Measurements from ENCODE around the gene FKBP6.
"Not testable (repeated sequence)": the region's sequence is repeated elsewhere in the genome, so short reads cannot be mapped to it uniquely, and the experiment has no call there.

Gene FKBP6

DNA sequence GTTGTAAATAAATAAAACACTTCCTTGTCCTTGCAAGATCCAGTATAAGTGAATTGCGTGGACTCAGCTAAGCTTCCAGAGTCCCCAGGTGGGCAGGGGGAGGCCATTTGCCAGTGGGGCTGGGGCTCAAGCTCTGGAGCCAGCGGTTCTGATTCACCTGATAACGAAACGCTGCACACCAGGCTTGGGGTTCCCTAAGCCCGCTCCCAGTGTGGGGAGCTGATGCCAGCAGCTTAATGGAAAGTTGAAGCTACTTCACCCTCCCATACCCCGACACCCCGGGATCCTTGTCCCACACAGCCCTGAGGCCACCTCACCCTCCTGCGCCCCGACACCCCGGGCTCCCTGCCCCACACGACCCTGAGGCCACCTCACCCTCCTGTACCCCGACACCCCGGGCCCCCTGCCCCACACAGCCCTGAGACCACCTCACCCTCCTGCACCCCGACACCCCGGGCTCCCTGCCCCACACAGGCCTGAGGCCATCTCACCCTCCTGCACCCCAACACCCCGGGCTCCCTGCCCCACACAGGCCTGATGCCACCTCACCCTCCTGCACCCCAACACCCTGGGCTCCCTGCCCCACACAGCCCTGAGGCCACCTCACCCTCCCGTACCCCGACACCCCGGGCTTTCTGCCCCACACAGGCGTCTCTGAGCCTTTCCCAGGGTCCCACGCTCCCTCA is 30.8 kb downstream of the FKBP6 start:
- no peak for DNase-seq

GRCh38 chr7:73359306-73359705 is 31.3 kb downstream of the FKBP6 start:
- no peak for DNase-seq

DNA sequence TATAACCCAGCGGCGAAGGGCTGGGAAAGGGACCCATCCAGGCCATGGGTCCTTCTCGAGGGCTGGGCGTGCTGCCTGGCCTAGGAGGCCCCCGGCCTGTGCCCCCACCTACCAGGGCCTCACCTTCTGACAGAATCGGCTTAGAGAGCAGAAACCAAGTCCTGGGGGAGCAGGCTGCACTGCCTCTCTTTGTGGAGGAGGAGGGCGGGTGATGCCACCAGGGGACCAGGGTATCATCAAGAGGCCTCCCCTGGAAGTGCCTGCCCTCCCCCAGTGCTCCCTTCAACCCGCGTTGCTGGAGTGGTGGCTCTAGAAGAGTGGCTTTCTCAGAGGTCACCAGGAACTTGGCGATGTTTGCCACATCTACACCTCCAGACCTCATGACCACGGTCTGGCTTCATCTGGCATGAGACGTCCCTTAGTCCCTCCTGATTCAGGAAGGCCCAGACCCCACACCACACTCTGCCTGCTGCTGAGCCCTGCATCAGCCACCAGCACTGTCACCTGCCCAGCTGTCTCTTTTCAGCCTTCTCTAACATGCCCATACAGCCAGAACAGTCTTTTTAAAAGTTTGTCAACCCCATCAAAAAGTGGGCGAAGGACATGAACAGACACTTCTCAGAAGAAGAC is 31.9 kb downstream of the FKBP6 start:
- no peak for DNase-seq

DNA sequence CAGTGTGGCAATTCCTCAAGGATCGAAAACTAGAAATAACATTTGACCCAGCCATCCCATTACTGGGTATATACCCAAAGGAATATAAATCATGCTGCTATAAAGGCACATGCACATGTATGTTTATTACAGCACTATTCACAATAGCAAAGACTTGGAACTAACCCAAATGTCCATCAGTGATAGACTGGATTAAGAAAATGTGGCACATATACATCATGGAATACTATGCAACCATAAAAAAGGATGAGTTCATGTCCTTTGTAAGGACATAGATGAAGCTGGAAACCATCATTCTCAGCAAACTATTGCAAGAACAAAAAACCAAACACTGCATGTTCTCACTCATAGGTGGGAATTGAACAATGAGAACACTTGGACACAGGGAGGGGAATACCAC is 32.6 kb downstream of the FKBP6 start:
- not testable (repeated sequence) for DNase-seq

DNA sequence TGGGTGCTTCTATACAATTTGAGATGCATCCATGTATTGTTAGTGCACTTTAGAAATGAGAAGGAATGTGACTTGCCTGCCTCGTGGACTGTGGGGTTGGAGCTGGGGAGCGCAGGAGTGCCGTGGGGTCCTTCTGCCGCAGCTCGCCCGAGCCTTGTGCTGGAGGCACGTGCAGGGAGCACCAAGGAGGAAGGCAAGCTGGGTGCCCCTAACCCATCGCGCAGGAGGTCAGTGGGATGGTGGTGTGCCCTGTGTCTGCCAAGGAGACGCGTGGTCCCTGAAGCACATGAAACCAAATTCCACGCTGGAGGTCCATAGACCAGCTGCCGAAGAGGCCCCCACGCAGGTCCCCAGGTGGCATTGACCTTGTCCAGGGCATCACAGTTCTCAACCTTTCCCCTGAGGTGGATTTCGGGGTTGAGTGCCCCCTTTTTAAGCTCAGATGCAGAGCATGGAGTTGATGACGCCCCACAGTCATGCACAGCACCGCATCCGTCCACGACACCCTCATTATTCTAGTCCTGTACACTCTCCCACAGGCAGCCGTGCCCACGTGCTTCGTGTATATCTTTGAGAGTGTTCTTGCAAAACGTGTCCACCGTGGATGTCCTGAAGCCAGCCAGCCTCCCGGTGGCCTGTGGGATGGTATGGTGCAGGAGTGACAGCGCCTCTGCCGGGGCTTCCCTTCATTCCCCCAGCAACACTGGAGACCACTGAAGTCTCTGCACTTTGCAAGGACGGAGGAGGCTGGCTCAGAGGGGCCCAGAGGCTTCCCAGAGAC is 35.5 kb downstream of the FKBP6 start:
- DNase-seq, result no peak

DNA sequence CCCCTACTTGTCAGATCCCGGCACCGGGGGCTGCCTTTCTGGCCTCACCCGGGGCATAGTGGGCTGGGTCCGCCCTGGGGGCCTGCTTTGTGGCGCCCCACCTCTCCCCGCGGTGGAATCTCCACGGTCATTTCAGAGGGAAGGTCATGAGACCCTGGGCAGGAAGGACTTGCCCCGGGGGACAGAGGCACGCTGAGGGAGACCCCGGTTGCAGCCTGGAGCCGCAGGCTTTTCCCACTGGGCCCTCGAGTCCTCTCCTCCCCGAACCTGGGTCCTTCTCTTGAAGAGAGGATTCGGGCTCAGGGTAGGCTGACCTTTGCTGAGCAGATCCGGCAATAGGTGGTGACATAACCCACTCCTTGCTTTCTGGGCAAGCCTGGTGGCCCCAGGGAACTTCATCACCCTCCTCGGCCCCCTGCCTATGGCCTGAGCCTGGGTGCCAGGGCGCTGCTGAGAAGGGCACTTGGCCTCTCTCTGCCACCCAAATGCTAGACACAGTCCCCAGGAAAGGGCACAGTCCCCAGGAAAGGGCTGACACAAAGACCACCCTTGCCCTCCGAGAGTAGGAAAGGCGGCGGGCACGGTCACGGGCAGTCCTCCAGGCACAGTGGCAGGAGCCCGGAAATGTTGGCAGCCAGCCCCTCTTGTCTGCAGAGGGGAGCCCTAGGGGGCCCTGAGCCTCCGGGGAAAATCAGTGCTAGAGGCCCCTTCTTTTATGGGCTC is 36.2 kb downstream of the FKBP6 start:
- no peak for DNase-seq

DNA sequence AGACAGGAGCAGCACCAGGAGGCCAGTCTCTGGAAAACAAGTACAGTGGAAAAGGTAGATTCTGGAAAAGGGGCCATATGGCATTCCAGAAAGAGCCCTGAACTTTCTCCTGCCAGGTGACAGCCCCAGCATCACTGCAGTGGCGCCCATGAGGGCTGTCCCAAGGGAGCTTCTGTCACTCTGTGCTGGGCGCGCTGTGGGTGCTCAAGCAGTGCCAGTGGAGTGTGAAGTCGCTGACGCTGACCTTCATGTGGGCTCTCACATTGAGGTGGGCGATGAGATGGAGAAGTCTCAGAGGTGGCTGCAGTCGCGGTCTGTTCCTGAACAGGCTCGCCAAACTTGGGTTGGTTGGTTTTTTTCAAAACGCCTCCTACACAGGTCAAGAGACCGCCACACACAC is 38.2 kb downstream of the FKBP6 start:
- DNase-seq, result no peak

DNA sequence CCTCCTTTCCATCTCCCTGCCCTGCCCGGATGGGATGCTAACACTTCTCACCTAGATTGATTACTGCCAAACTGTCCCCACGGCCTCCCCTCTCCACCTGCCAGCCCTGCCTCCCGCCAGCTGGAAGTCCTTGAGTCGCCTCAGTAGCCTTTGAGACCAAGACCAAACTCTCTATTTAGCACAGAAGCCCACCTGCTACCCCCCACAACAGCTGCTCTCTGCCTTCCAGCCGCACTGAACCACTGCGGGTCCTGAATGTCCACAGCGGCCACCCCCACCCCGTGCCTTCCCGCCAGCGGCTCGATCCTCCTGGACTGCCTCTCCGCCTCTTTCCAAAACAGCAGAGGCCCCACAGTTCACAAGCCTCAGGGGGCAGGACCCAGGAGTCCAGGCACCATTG is 39.0 kb downstream of the FKBP6 start:
- no peak for DNase-seq

DNA sequence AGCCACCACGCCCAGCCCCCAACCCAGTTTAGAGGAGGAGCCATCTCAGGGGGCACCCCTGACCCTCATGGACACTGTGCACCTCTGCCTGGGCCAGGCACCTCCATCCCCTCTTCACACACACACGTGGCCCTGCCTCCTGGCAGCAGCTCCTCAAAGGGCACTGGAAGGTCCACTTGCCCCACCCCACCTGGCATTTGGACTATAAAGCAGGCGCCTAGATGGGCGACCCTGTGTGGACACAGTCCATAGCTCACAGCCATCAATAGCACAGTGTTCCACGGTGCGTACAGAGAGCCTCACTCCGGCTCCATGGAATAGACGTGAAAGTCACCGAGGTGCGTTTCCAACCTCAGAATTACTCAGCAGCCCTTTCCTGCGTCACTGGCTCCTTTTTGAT is 41.0 kb downstream of the FKBP6 start:
- DNase-seq, result no peak

- DNase-seq, result no peak
Observed at GRCh38 chr7:73369622-73370021, 41.7 kb downstream of the FKBP6 start.

- no peak for DNase-seq
Observed at GRCh38 chr7:73373741-73374140, 45.8 kb downstream of the FKBP6 start.

- DNase-seq, result not testable (repeated sequence)
Observed at GRCh38 chr7:73376262-73376661, 48.3 kb downstream of the FKBP6 start.

- no peak for DNase-seq
Observed at GRCh38 chr7:73376671-73377412, 48.9 kb downstream of the FKBP6 start.

DNA sequence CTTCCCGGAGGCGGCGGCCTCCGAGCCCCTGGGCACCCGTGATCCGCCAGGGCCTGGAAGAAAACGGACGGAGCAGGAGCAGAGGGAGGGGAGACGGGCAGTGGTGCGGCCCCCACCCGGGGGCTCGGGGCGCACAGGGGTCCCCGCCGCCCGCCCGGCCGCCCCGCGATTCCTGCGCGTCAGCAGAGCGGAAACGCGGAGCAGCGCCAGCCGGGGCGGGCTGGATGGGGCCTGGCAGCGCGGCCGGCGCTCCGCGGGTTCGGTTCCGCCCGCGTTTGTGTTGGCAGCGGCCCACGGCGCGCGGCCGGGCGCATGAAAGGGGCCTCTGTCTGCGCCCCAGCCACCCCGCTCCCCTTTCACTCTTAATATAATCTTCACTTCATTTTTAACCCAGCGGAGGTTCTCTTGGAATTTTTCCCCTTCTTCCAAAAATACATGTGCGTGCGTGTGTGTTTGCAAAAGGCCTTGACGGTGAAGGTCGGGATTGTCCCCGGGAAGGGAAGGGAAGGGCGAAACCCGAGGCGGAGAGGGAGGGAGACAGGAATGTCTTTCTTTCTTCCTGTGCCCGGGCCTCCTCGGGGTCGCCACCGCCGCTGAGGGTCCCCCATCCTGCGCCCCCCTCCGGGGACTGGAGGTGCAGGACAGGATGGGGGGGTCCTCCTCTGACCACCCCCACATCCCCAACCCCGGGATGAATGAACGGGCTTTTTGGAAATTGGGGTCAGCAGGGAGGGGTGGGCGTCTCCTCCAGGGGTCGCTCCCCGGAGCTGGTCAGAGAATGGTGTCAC is 49.6 kb downstream of the FKBP6 start:
- DNase-seq, result peak; percentile 26

DNA sequence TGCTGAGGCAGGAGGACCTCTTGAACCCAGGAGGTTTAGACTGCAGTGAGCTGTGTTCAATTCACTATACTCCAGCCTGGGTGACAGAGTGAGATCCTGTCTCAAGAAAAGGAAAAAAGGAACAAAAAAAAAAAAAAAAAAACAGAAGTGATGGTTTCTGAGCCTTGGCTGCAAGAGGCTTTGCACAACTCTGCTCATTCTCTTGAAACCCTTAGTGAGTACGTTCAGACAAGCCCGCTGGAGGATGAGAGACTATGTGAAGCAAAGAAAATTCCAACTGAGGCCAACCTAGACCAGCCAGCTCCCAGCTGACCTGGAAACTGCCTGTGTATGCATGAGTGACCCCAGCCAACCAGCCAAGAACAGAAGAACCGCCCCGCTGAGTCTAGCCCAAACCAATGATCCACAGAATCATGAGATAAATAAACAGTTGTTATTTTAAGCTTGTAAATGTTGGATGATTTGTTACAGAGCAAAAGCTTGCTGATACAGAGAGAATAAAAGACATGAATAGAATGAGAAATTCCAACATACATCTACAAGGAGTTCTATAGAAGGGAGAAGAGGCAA is 55.1 kb downstream of the FKBP6 start:
- no peak for DNase-seq

DNA sequence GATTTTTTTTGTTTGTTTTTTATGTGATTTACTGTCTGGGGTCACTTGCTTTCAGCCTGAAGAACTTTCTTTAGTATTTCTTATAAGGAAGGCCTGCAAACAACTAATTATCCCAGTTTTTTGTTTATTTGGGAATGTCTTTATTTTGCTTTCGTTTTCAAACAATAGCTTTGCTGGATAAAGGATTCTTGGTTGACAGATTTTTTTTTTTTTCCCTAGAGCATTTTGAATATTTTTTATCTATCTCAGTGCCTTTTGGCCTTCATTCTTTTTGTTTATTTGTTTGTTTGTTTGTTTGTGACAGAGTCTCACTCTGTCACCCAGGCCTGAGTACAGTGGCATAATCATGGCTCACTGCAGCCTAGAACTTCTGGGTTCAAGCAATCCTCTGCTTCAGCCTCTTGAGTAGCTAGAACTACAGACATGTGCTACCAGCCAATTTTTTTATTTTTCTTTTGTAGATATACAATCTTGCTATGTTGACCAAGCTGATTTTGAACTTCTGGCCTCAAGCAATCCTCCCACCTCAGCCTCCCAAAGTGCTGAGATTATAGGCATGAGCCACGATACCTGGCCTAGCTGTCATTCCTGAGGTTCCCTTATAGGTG is 59.4 kb downstream of the FKBP6 start:
- no peak for DNase-seq

GRCh38 chr7:73387908-73388414 is 60.0 kb downstream of the FKBP6 start:
- no peak for DNase-seq

DNA sequence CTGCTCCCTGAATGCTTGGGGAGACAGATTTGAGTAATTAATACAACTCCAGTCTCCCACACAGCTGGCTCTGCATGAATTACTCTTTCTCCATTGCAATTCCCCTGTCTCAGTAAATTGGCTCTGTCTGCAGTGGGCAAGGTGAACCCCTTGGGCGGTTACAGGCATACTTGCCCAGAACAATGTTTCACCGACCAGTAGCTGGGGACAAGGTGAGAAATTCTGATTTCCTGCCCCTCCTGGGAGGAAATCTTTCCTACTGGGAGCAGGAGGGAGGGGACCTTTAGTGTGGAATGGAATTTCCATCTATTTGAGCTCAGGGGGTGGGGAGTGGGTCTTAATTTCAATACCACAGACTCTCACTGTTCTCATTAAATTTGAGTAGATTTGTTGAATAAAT is 63.4 kb downstream of the FKBP6 start:
- no peak for DNase-seq

DNA sequence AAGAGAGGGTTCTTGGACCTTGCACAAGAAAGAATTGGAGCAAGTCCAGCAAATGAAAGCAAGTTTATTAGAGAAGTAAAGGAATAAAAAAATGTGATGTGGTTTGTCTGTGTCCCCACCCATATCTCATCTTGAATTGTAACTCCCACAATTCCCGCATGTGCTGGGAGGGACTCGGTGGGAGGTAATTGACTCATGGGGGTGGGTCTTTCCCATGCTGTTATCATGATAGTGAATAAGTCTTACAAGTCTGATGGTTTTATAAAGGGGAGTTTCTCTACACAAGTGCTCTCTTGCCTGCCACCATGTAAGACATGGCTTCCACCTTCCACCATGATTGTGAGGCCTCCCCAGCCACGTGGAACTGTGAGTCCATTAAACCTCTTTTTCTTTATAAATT is 66.5 kb downstream of the FKBP6 start:
- DNase-seq, result no peak
